ENCODE data around the gene MN1. TPM values are rescaled to one million over a fixed set of nuclear protein-coding genes. Genes with fewer than 3 reads are reported as not detected.

MN1 gene
- total and polyA plus RNA-seq, 8 donors: 0.50 to 6.4 (median 2.8) TPM

- no peak for DNase-seq
These were observed 8.4 kb upstream of the MN1 start for GRCh38 chr22:27809700-27810608.

GRCh38 chr22:27809226-27809603 is 7.7 kb upstream of the MN1 start:
- H3K4me1 ChIP-seq: peaks cover 11 to 40% (median 23%) of the 10 kb centered on the region in 4 donors
- peak in 1 of 2 donors; percentile 53 for DNase-seq
- no peaks in the 10 kb centered on the region for H3K36me3 ChIP-seq
- no peak overlapping the region for H3K4me3 ChIP-seq
- intact Hi-C loops (cut with DNase I; ENCODE audit: low total_unique reads): loop anchor here (10.0 kb wide), 2 partner anchors 404 to 1054 kb away; no protein-coding TSS in a partner anchor
- no peaks in the 10 kb centered on the region for H3K9me3 ChIP-seq
- no peak for TF ChIP-seq POLR2A (IDR thresholded peaks at IDR 0.05)
- TF ChIP-seq EP300 (IDR thresholded peaks at IDR 0.05): no peak
- TF ChIP-seq CTCF (IDR thresholded peaks at IDR 0.05): no peak
- TF ChIP-seq POLR2AphosphoS5 (IDR thresholded peaks at IDR 0.05): no peak
- WGBS, 5 donors: 15 to 45% (median 28%) methylated on average over 5 of the region's 5 CpGs
- peaks cover 0 to 7% (median 0%) of the 10 kb centered on the region in 3 donors for H3K27me3 ChIP-seq
- H3K27ac ChIP-seq: peak overlapping the region in 2 of 5 donors; percentile 81 to 83

More at GRCh38 chr22:27809700-27810608, 8.4 kb upstream of the MN1 start:
- H3K4me3 ChIP-seq: no peak overlapping the region
- H3K27me3 ChIP-seq: peaks cover 0 to 1% (median 0%) of the 10 kb centered on the region in 3 donors
- TF ChIP-seq POLR2A (IDR thresholded peaks at IDR 0.05) (no peak), POLR2AphosphoS5 (IDR thresholded peaks at IDR 0.05) (no peak), EP300 (IDR thresholded peaks at IDR 0.05) (no peak), CTCF (IDR thresholded peaks at IDR 0.05) (no peak)
- H3K9me3 ChIP-seq: no peaks in the 10 kb centered on the region
- peak overlapping the region; percentile 21 to 83 (median 67) for H3K27ac ChIP-seq
- no peaks in the 10 kb centered on the region for H3K36me3 ChIP-seq
- intact Hi-C loops (cut with DNase I; ENCODE audit: low total_unique reads): loop anchor here (10.0 kb wide), 2 partner anchors 405 to 1055 kb away; no protein-coding TSS in a partner anchor
- H3K4me1 ChIP-seq: peaks cover 11 to 32% (median 19%) of the 10 kb centered on the region in 4 donors
- WGBS, 5 donors: 48 to 58% (median 50%) methylated on average over 12 to 17 of the region's 17 CpGs

- 64 to 80% (median 75%) methylated on average over 18 of the region's 18 CpGs for WGBS, 5 donors
- Histone ChIP-seq H3K4me1 (peaks cover 11 to 40% (median 26%) of the 10 kb centered on the region in 4 donors), H3K27me3 (peaks cover 0 to 7% (median 0%) of the 10 kb centered on the region in 3 donors), H3K36me3 (no peaks in the 10 kb centered on the region), H3K9me3 (no peaks in the 10 kb centered on the region), H3K4me3 (no peak overlapping the region), H3K27ac (peak overlapping the region in 2 of 5 donors; percentile 81 to 83)
- TF ChIP-seq POLR2AphosphoS5 (IDR thresholded peaks at IDR 0.05) (no peak), CTCF (IDR thresholded peaks at IDR 0.05) (no peak), POLR2A (IDR thresholded peaks at IDR 0.05) (no peak), EP300 (IDR thresholded peaks at IDR 0.05) (no peak)
- no peak for DNase-seq
- intact Hi-C loops (cut with DNase I; ENCODE audit: low total_unique reads): loop anchor here (10.0 kb wide), 2 partner anchors 404 to 1054 kb away; no protein-coding TSS in a partner anchor
These were observed 7.1 kb upstream of the MN1 start for GRCh38 chr22:27808451-27809225.

GRCh38 chr22:27805841-27806240 is 4.3 kb upstream of the MN1 start:
- intact Hi-C loops (cut with DNase I; ENCODE audit: low total_unique reads): loop anchor here (10.0 kb wide), 2 partner anchors 401 to 1051 kb away; no protein-coding TSS in a partner anchor
- no peak overlapping the region for H3K4me3 ChIP-seq

More at GRCh38 chr22:27805841-27806240, 4.3 kb upstream of the MN1 start:
- Histone ChIP-seq H3K4me1 (peaks cover 12 to 47% (median 31%) of the 10 kb centered on the region in 4 donors), H3K27ac (no peak overlapping the region), H3K9me3 (no peaks in the 10 kb centered on the region), H3K27me3 (peaks cover 0 to 28% (median 2%) of the 10 kb centered on the region in 3 donors), H3K36me3 (no peaks in the 10 kb centered on the region)
- TF ChIP-seq POLR2AphosphoS5 (IDR thresholded peaks at IDR 0.05) (no peak), CTCF (IDR thresholded peaks at IDR 0.05) (no peak), POLR2A (IDR thresholded peaks at IDR 0.05) (no peak), EP300 (IDR thresholded peaks at IDR 0.05) (no peak)
- no peak for DNase-seq
- WGBS, 5 donors: 75 to 84% (median 76%) methylated on average over 7 of the region's 7 CpGs
